Measurements from ENCODE around the gene AGFG1. TPM values are rescaled to one million over a fixed set of nuclear protein-coding genes. Genes with fewer than 3 reads are reported as not detected.

AGFG1 gene
- total and polyA plus RNA-seq, 3 donors from 2014 or later, result 126 to 192 (median 135) TPM

GRCh38 chr2:227477291-227477690 is 5.3 kb downstream of the AGFG1 start:
- H3K4me1 ChIP-seq, result peaks cover 28% of the 10 kb centered on the region
- H3K9me3 ChIP-seq, result no peaks in the 10 kb centered on the region
- no peak for TF ChIP-seq CTCF (IDR thresholded peaks at IDR 0.05)
- no peak for TF ChIP-seq POLR2A (IDR thresholded peaks at IDR 0.05)
- H3K27me3 ChIP-seq, result no peaks in the 10 kb centered on the region
- H3K27ac ChIP-seq, result no peak overlapping the region
- no peaks in the 10 kb centered on the region for H3K36me3 ChIP-seq (ENCODE audit: low read depth, missing control alignments)
- no peak for DNase-seq
- 89 to 94% methylated on average over 4 of the region's 4 CpGs for WGBS, 2 donors
- no peak overlapping the region for H3K4me3 ChIP-seq
- intact Hi-C loops (cut with DNase I; ENCODE audit: low total_unique reads), result no loop called here

- H3K4me3 ChIP-seq, result no peak overlapping the region
- intact Hi-C loops (cut with DNase I; ENCODE audit: low total_unique reads), result no loop called here
- no peaks in the 10 kb centered on the region for H3K27me3 ChIP-seq
- DNase-seq, result no peak
- TF ChIP-seq CTCF (IDR thresholded peaks at IDR 0.05), result peak in 2 of 3 experiments; percentile 28 to 30
- no peak for TF ChIP-seq POLR2A (IDR thresholded peaks at IDR 0.05)
- H3K27ac ChIP-seq, result no peak overlapping the region
- no peaks in the 10 kb centered on the region for H3K36me3 ChIP-seq (ENCODE audit: low read depth, missing control alignments)
- 64 to 67% methylated on average over 2 of the region's 2 CpGs for WGBS, 2 donors
- H3K9me3 ChIP-seq, result no peaks in the 10 kb centered on the region
- peaks cover 18% of the 10 kb centered on the region for H3K4me1 ChIP-seq
These were observed 8.0 kb downstream of the AGFG1 start for GRCh38 chr2:227479865-227480475.

GRCh38 chr2:227480528-227480927 is 8.6 kb downstream of the AGFG1 start:
- H3K27ac ChIP-seq, result no peak overlapping the region
- H3K4me3 ChIP-seq, result no peak overlapping the region
- H3K9me3 ChIP-seq, result no peaks in the 10 kb centered on the region
- no peak for TF ChIP-seq CTCF (IDR thresholded peaks at IDR 0.05)
- H3K4me1 ChIP-seq, result peaks cover 18% of the 10 kb centered on the region
- H3K27me3 ChIP-seq, result no peaks in the 10 kb centered on the region
- no peak for DNase-seq
- intact Hi-C loops (cut with DNase I; ENCODE audit: low total_unique reads), result no loop called here
- H3K36me3 ChIP-seq (ENCODE audit: low read depth, missing control alignments), result no peaks in the 10 kb centered on the region
- 71 to 73% methylated on average over 2 of the region's 2 CpGs for WGBS, 2 donors

GRCh38 chr2:227482638-227483340 is 10.8 kb downstream of the AGFG1 start:
- H3K27ac ChIP-seq, result no peak overlapping the region
- TF ChIP-seq POLR2A (IDR thresholded peaks at IDR 0.05) (no peak), CTCF (IDR thresholded peaks at IDR 0.05) (no peak)
- H3K36me3 ChIP-seq (ENCODE audit: low read depth, missing control alignments), result no peaks in the 10 kb centered on the region
- no peak overlapping the region for H3K4me3 ChIP-seq
- H3K9me3 ChIP-seq, result no peaks in the 10 kb centered on the region
- intact Hi-C loops (cut with DNase I; ENCODE audit: low total_unique reads), result no loop called here
- H3K4me1 ChIP-seq, result peaks cover 18% of the 10 kb centered on the region
- H3K27me3 ChIP-seq, result no peaks in the 10 kb centered on the region
- DNase-seq, result no peak
- WGBS, 2 donors, result 83 to 90% methylated on average over 1 of the region's 1 CpG

GRCh38 chr2:227485429-227485828 is 13.5 kb downstream of the AGFG1 start:
- intact Hi-C loops (cut with DNase I; ENCODE audit: low total_unique reads), result no loop called here
- no peaks in the 10 kb centered on the region for H3K27me3 ChIP-seq
- H3K36me3 ChIP-seq (ENCODE audit: low read depth, missing control alignments), result no peaks in the 10 kb centered on the region
- TF ChIP-seq POLR2A (IDR thresholded peaks at IDR 0.05) (no peak), CTCF (IDR thresholded peaks at IDR 0.05) (no peak)
- no peak overlapping the region for H3K4me3 ChIP-seq
- no peak for DNase-seq
- 92 to 100% methylated on average over 1 of the region's 1 CpG for WGBS, 2 donors
- no peaks in the 10 kb centered on the region for H3K9me3 ChIP-seq
- H3K4me1 ChIP-seq, result peaks cover 7% of the 10 kb centered on the region
- H3K27ac ChIP-seq, result no peak overlapping the region

Measured in testis (tissue), 3 donors.